ENCODE results near the gene KNDC1.

DNA sequence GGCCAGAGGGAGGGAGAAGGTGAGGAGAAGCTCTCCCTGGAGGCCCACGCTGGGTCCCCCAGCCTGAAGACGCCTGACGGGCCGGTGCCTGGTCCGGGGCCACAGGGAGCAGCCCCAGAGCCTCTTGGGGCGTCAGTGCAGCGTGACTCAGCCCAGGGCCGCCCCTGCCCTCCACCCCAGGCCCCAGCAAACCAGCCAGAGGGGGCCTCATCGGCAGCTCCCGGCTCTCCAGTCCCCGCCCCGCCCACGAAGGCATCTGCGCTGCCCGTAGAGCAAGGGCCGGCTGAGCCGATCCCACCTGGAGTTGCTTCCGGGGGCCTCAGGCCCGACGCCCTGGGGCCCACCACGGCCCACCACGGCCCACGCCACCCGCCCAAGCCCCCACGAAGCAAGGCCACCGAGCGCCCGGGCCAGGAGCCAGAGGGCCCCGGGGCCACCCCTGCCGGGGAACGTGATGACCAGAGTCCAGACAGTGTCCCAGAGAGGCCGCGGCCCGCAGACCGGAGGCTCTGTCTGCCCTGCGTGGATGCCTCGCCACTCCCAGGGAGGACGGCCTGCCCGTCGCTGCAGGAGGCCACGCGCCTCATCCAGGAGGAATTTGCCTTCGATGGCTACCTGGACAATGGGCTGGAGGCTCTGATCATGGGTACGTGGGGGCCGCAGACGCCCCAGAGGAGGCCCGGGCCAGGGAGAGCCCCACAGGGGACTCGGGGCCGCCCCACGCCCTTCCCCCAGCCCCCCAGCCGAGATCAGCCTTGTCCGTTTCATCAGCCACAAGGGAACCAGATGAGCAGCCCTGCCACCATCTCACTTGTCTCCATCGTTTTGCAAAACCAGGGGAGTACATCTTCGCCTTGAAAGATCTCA lies 38.8 kb downstream of the KNDC1 start:
- no peak for TF ChIP-seq POLR2AphosphoS5 (IDR thresholded peaks at IDR 0.05; ENCODE audit: borderline replicate concordance, low read depth, low read length)
- no peak for TF ChIP-seq EZH2 (IDR thresholded peaks at IDR 0.05)

Measured in SK-N-MC (cell line).